Measurements from ENCODE around the gene CNTNAP5.

GRCh38 chr2:124683536-124684428 lies 658.7 kb downstream of the CNTNAP5 start:
- TF ChIP-seq CTCF (IDR thresholded peaks at IDR 0.05) (no peak), POLR2A (IDR thresholded peaks at IDR 0.05) (no peak), POLR2AphosphoS5 (IDR thresholded peaks at IDR 0.05) (no peak), EP300 (IDR thresholded peaks at IDR 0.05) (no peak)
